ENCODE measurements around the gene RANBP17.

RANBP17 gene

DNA sequence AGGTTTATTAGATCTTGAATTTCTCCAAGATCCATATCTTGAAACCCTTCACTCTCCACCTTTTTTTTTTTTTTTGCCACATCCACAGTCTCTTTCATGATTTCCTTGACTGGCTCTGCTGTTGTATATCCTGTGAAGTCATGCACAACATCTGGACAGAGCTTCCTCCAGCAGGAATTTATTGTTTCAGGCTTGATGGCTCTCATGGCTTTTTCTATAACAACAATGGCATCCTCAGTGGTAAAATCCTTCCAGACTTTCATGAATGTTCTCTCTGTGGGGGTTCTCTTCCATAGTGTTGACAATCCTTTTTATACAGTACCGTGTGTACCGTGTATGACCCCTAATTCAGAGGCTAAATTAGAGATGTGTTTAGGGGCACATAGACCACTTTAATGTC, 24.0 kb downstream of the RANBP17 start:
- H3K4me2 ChIP-seq (ENCODE audit: low read length) = no peak overlapping the region
- peaks cover 26% of the 10 kb centered on the region; the same call in 1 of the 2 replicates for H3K27me3 ChIP-seq (ENCODE audit: low read depth, low read length)
- TF ChIP-seq, protein P1, sequence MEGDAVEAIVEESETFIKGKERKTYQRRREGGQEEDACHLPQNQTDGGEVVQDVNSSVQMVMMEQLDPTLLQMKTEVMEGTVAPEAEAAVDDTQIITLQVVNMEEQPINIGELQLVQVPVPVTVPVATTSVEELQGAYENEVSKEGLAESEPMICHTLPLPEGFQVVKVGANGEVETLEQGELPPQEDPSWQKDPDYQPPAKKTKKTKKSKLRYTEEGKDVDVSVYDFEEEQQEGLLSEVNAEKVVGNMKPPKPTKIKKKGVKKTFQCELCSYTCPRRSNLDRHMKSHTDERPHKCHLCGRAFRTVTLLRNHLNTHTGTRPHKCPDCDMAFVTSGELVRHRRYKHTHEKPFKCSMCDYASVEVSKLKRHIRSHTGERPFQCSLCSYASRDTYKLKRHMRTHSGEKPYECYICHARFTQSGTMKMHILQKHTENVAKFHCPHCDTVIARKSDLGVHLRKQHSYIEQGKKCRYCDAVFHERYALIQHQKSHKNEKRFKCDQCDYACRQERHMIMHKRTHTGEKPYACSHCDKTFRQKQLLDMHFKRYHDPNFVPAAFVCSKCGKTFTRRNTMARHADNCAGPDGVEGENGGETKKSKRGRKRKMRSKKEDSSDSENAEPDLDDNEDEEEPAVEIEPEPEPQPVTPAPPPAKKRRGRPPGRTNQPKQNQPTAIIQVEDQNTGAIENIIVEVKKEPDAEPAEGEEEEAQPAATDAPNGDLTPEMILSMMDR (IDR thresholded peaks at IDR 0.05; ENCODE audit: low read depth, low read length) = no peak
- no peak for TF ChIP-seq EZH2phosphoT487 (IDR thresholded peaks at IDR 0.05; ENCODE audit: low read depth)
- no peak overlapping the region for H3K9ac ChIP-seq (ENCODE audit: low read length)
- H3K36me3 ChIP-seq (replicated peaks; ENCODE audit: low read depth, low read length) = no peaks in the 10 kb centered on the region
- H3K4me3 ChIP-seq (ENCODE audit: low read length) = no peak overlapping the region
- no peak overlapping the region for H3K27ac ChIP-seq (ENCODE audit: low read length)
- H2AFZ ChIP-seq (ENCODE audit: low read depth, low read length) = no peak overlapping the region
- H3K4me1 ChIP-seq (ENCODE audit: low read length) = peaks cover 8% of the 10 kb centered on the region
- no peaks in the 10 kb centered on the region for H4K20me1 ChIP-seq (ENCODE audit: insufficient read depth, low read length)
- no peaks in the 10 kb centered on the region for H3K9me3 ChIP-seq (ENCODE audit: insufficient read depth, low read length)
- no peaks in the 10 kb centered on the region for H3K79me2 ChIP-seq (ENCODE audit: low read length)

DNA sequence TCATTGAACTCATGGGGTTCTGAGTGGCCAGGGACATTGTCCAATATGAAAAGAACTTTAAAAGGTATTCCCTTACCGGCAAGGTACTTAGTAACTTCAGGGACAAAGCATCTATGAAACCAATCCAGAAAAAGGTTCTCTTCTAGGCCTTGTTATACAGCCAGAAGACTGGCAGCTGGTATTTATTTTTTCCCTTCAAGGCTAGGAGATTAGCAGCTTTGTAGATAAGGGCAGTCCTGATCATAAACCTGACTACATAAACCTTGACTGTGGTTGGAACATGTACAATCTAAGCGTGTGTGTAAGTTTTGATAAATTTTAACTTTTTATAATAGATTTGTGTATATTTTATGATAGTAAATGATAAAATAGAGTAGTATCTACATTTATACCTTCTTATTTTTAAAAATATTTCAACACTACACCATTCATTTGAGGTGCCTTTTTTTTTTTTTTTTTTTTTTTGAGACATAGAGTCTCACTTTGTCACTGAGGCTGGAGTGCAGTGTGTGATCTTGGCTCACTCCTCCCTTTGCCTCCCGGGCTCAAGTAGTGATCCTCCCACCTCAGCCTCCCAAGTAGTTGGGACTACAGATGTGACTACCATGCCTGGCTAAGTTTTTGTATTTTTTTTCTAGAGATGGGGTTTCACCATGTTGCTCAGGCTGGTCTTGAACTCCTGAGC, 24.5 kb downstream of the RANBP17 start:
- no peaks in the 10 kb centered on the region for H4K20me1 ChIP-seq (ENCODE audit: insufficient read depth, low read length)
- no peaks in the 10 kb centered on the region for H3K79me2 ChIP-seq (ENCODE audit: low read length)
- H3K36me3 ChIP-seq (replicated peaks; ENCODE audit: low read depth, low read length) = no peaks in the 10 kb centered on the region
- H3K9me3 ChIP-seq (ENCODE audit: insufficient read depth, low read length) = no peaks in the 10 kb centered on the region
- H3K4me2 ChIP-seq (ENCODE audit: low read length) = no peak overlapping the region
- H3K4me3 ChIP-seq (ENCODE audit: low read length) = no peak overlapping the region
- H3K4me1 ChIP-seq (ENCODE audit: low read length) = peaks cover 8% of the 10 kb centered on the region
- no peak for TF ChIP-seq EZH2phosphoT487 (IDR thresholded peaks at IDR 0.05; ENCODE audit: low read depth)
- H3K27ac ChIP-seq (ENCODE audit: low read length) = no peak overlapping the region
- H3K9ac ChIP-seq (ENCODE audit: low read length) = no peak overlapping the region
- peaks cover 29% of the 10 kb centered on the region; the same call in 1 of the 2 replicates for H3K27me3 ChIP-seq (ENCODE audit: low read depth, low read length)
- H2AFZ ChIP-seq (ENCODE audit: low read depth, low read length) = no peak overlapping the region

DNA sequence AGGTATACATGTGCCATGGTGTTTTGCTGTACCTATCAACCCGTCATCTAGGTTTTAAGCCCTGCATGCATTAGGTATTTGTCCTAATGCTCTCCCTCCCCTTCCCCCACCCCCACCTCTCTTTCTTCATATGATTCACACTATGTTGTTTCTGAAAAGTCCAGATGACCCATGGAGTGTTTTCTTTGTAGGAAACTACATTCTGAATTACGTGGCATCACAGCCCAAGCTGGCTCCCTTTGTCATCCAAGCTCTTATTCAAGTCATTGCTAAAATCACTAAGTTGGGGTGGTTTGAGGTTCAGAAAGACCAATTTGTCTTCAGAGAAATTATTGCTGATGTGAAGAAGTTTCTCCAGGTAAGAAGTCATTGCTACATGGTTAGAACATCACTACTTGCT, 30.4 kb downstream of the RANBP17 start:
- Histone ChIP-seq H3K36me3 (replicated peaks; ENCODE audit: low read depth, low read length) (no peaks in the 10 kb centered on the region), H3K4me2 (ENCODE audit: low read length) (no peak overlapping the region), H3K79me2 (ENCODE audit: low read length) (no peaks in the 10 kb centered on the region), H3K27me3 (ENCODE audit: low read depth, low read length) (peaks cover 27% of the 10 kb centered on the region), H3K9ac (ENCODE audit: low read length) (no peak overlapping the region), H3K9me3 (ENCODE audit: insufficient read depth, low read length) (no peaks in the 10 kb centered on the region), H3K4me1 (ENCODE audit: low read length) (no peaks in the 10 kb centered on the region), H4K20me1 (ENCODE audit: insufficient read depth, low read length) (no peaks in the 10 kb centered on the region), H3K4me3 (ENCODE audit: low read length) (no peak overlapping the region), H3K27ac (ENCODE audit: low read length) (no peak overlapping the region), H2AFZ (ENCODE audit: low read depth, low read length) (no peak overlapping the region)
- no peak for TF ChIP-seq EZH2phosphoT487 (IDR thresholded peaks at IDR 0.05; ENCODE audit: low read depth)
- TF ChIP-seq, protein P1 (IDR thresholded peaks at IDR 0.05; ENCODE audit: low read depth, low read length) = no peak

DNA sequence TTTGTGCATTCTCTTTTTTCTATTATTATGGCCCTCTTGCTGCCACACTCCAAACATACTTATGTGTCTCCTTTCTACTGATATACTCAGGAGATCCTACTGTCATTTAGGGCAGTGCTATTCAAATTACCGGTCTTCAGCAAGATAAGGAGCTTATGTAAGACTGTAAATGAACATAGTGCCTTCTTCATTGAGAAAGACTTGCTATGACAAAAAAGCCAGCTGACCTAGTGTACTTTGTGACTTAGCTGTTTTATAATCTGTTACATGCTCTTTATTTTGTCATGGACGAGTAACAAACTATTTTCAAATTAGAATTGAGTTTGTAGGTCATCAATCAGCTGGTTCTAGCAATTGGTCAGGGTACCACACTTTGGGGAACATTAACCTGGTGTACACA, 32.8 kb downstream of the RANBP17 start:
- TF ChIP-seq EZH2phosphoT487 (IDR thresholded peaks at IDR 0.05; ENCODE audit: low read depth) = no peak
- TF ChIP-seq, protein P1 (IDR thresholded peaks at IDR 0.05; ENCODE audit: low read depth, low read length) = no peak
- H3K4me3 ChIP-seq (ENCODE audit: low read length) = no peak overlapping the region
- H3K36me3 ChIP-seq (replicated peaks; ENCODE audit: low read depth, low read length) = no peaks in the 10 kb centered on the region
- H3K9ac ChIP-seq (ENCODE audit: low read length) = no peak overlapping the region
- H2AFZ ChIP-seq (ENCODE audit: low read depth, low read length) = no peak overlapping the region
- no peak overlapping the region for H3K27ac ChIP-seq (ENCODE audit: low read length)
- H3K4me2 ChIP-seq (ENCODE audit: low read length) = no peak overlapping the region
- H3K27me3 ChIP-seq (ENCODE audit: low read depth, low read length) = peaks cover 18% of the 10 kb centered on the region
- no peaks in the 10 kb centered on the region for H3K79me2 ChIP-seq (ENCODE audit: low read length)
- no peaks in the 10 kb centered on the region for H4K20me1 ChIP-seq (ENCODE audit: insufficient read depth, low read length)
- H3K4me1 ChIP-seq (ENCODE audit: low read length) = no peaks in the 10 kb centered on the region
- H3K9me3 ChIP-seq (ENCODE audit: insufficient read depth, low read length) = no peaks in the 10 kb centered on the region

All from OCI-LY3 (cell line).